Peyer's patch (tissue), 4 donors: ENCODE data around the gene CEP128. TPM values are rescaled to one million over a fixed set of nuclear protein-coding genes. Genes with fewer than 3 reads are reported as not detected.

Experiments
- DNase-seq, 3 donors: peaks; one replicate each; pipeline ENCODE4 v3.0.0-alpha.2; 2017 to 2019
- H3K27ac ChIP-seq, 4 donors: fragments of 200-600 bp; sonication (generic); one replicate each; pipeline ENCODE4 v1.5.1; 2016 to 2019
- H3K27me3 ChIP-seq, 2 donors: fragments of 200-600 bp; sonication (generic); one replicate each; pipeline ENCODE4 v1.5.1; 2019
- H3K36me3 ChIP-seq, 3 donors: fragments of 200-600 bp; sonication (generic); one replicate each; pipeline ENCODE4 v1.5.1; 2016 to 2019
- H3K4me1 ChIP-seq, 4 donors: fragments of 200-600 bp; sonication (generic); one replicate each; pipeline ENCODE4 v1.5.1; 2016 to 2019
- H3K4me3 ChIP-seq, 4 donors: fragments of 200-600 bp; sonication (generic); 1 replicate in 3 of 4; 2 replicates in 1 of 4; pipeline ENCODE4 v1.5.1; 2016 to 2019; ENCODE audit warnings: mild to moderate bottlenecking in 1 of 4
- H3K9me3 ChIP-seq, 4 donors: fragments of 200-600 bp; sonication (generic); one replicate each; pipeline ENCODE4 v1.5.1; 2016 to 2019; ENCODE audit warnings: mild to moderate bottlenecking in 1 of 4
- CTCF ChIP-seq, 6 experiments: fragments of 450-650 bp in 4 of 6; fragments of 200-600 bp in 2 of 6; sonication (generic) in 1 of 6; IDR thresholded peaks; one replicate each; pipeline ENCODE4 v1.5.1; 2017 to 2019; ENCODE audit warnings: antibody characterized with exemption in 6 of 6, mild to moderate bottlenecking in 3 of 6, moderate library complexity in 1 of 6
- POLR2A ChIP-seq, 2 donors: fragments of 450-650 bp; IDR thresholded peaks; one replicate each; pipeline ENCODE4 v1.5.1; 2017; ENCODE audit warnings: antibody characterized with exemption in 2 of 2, mild to moderate bottlenecking in 2 of 2, moderate library complexity in 2 of 2
- total RNA-seq, 4 donors: library from RNA; depleted of rRNA; stranded (reverse); fragments of >200 nt; gene quantifications; one replicate each; pipeline ENCODE4 v1.1.0, GENCODE V29; 2016

Gene CEP128
- total RNA-seq, 4 donors from 2014 or later = 5.9 to 51.2 (median 6.7) TPM

DNA sequence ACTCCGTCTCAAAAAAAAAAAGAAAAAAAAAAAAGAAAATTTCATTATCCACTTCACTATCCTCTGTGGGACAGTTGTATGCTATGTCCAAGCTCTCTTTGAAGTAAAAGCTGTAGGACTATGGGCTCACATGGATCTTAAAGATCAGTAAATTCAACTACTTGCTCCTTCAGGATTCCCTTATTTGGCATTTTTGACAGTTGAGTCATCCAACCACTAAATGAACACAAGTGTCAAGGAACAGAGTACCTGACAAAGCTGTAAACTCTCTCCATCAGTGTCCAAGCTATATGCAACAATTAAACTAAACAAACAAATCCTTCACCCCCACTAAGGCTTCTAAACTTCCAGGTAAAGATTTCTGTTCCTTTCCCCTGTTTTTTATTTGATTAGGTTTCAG lies 177.0 kb downstream of the CEP128 start:
- Histone ChIP-seq H3K27me3 (no peaks in the 10 kb centered on the region), H3K27ac (no peak overlapping the region)
- TF ChIP-seq POLR2A (IDR thresholded peaks at IDR 0.05) = no peak

GRCh38 chr14:80762641-80763228 lies 178.8 kb downstream of the CEP128 start:
- H3K9me3 ChIP-seq = no peaks in the 10 kb centered on the region
- H3K27ac ChIP-seq = no peak overlapping the region
- no peaks in the 10 kb centered on the region for H3K36me3 ChIP-seq
- no peak for DNase-seq
- no peaks in the 10 kb centered on the region for H3K4me1 ChIP-seq
- no peak overlapping the region for H3K4me3 ChIP-seq
- TF ChIP-seq CTCF (IDR thresholded peaks at IDR 0.05) (no peak), POLR2A (IDR thresholded peaks at IDR 0.05) (no peak)
- H3K27me3 ChIP-seq = no peaks in the 10 kb centered on the region

More for the DNA sequence above, 177.0 kb downstream of the CEP128 start:
- no peak for DNase-seq
- Histone ChIP-seq H3K36me3 (no peaks in the 10 kb centered on the region), H3K4me3 (no peak overlapping the region), H3K4me1 (no peaks in the 10 kb centered on the region), H3K9me3 (no peaks in the 10 kb centered on the region)

- no peaks in the 10 kb centered on the region for H3K27me3 ChIP-seq
- no peak overlapping the region for H3K4me3 ChIP-seq
- DNase-seq = no peak
- no peak overlapping the region for H3K27ac ChIP-seq
- no peaks in the 10 kb centered on the region for H3K9me3 ChIP-seq
- TF ChIP-seq POLR2A (IDR thresholded peaks at IDR 0.05) (no peak), CTCF (IDR thresholded peaks at IDR 0.05) (no peak)
- no peaks in the 10 kb centered on the region for H3K36me3 ChIP-seq
- no peaks in the 10 kb centered on the region for H3K4me1 ChIP-seq
These were observed 186.8 kb downstream of the CEP128 start for GRCh38 chr14:80754696-80755095.

DNA sequence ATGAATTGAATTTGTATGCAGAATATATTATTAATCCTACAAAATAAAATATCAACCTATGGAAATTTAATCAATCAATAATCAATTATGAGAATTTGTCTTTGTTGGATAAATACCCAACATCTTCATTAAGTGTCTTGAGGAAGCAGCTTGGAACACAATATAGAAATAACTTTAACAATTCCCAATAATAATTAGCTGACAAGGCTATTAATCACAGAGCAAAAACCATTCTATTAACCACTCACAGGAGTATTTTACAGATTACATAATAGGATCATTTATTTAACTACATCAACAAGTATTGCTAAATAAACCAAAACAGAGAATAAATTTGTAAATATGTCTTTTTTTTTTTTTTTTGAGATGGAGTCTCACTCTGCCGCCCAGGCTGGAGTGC lies 190.3 kb downstream of the CEP128 start:
- Histone ChIP-seq H3K36me3 (no peaks in the 10 kb centered on the region), H3K27me3 (no peaks in the 10 kb centered on the region), H3K4me3 (no peak overlapping the region), H3K4me1 (no peaks in the 10 kb centered on the region), H3K9me3 (no peaks in the 10 kb centered on the region), H3K27ac (no peak overlapping the region)
- DNase-seq = no peak
- no peak for TF ChIP-seq CTCF (IDR thresholded peaks at IDR 0.05)
- TF ChIP-seq POLR2A (IDR thresholded peaks at IDR 0.05) = no peak

DNA sequence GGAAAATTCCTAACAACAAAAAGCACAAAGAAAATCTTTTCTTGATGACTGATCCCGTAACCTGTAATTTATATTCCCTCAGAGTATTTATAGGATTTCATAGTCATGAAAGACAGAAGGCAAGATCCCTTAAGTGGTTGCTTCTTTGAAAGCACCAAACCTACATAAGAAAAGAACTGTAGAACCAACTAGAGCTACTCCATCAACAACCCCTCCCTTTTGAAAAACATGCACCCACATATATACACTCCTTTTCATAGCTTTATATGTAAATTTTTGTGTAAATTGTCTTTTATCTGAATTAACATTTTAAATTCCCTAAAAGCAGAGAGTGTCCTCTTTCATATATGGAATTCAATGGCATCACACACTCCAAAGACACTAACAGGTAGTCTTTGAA lies 215.3 kb downstream of the CEP128 start:
- Histone ChIP-seq H3K4me3 (no peak overlapping the region), H3K36me3 (no peaks in the 10 kb centered on the region), H3K27ac (no peak overlapping the region), H3K9me3 (no peaks in the 10 kb centered on the region), H3K27me3 (no peaks in the 10 kb centered on the region), H3K4me1 (no peaks in the 10 kb centered on the region)
- no peak for DNase-seq
- TF ChIP-seq CTCF (IDR thresholded peaks at IDR 0.05) (no peak), POLR2A (IDR thresholded peaks at IDR 0.05) (no peak)

DNA sequence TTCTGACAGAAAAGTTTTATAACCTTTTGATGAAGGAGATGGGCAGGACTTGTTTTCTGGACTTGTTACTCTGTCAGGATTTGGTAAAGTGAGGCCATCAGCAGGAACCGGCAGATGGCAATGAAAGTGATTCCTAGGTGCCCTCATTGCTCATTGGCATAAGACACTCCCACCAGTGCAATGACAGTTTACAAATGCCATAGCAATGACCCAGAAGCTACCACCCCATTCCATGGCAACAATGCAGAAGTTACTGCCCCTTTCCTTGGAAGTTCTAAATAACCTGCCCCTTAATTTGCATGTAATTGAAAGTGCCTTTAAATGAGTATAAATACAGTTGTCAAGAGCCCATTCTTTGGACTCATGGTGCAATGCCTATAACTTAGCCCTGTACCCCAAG lies 222.6 kb downstream of the CEP128 start:
- Histone ChIP-seq H3K4me1 (no peaks in the 10 kb centered on the region), H3K27ac (no peak overlapping the region), H3K4me3 (no peak overlapping the region), H3K27me3 (no peaks in the 10 kb centered on the region), H3K36me3 (no peaks in the 10 kb centered on the region), H3K9me3 (no peaks in the 10 kb centered on the region)
- no peak for DNase-seq
- TF ChIP-seq CTCF (IDR thresholded peaks at IDR 0.05) = no peak
- no peak for TF ChIP-seq POLR2A (IDR thresholded peaks at IDR 0.05)
